Stimulated activated CD8-positive, alpha-beta memory T cell treated with anti-CD3 and anti-CD28 coated beads, Interleukin-2, amount 100 ng/mL, for 48 hours (primary cell): ENCODE measurements around the gene NTSR1.

Experiments
- DNase-seq, 2 donors: peaks; one replicate each; pipeline ENCODE4 v3.0.0-alpha.2; 2020; ENCODE audit warnings: low read depth in 2 of 2

The NTSR1 gene

GRCh38 chr20:62708591-62709536 is at the start of gene NTSR1:
Gene NTSR1, plus strand, starts transcription at chr20:62708836. Its CDS starts 372 bp downstream, at chr20:62709208.
- no peak for DNase-seq

GRCh38 chr20:62659488-62660239 is 49.0 kb upstream of the NTSR1 start:
- no peak for DNase-seq

- no peak for DNase-seq
Measured at GRCh38 chr20:62660240-62660615, 48.4 kb upstream of the NTSR1 start.

- no peak for DNase-seq
Measured at GRCh38 chr20:62660768-62661167, 47.9 kb upstream of the NTSR1 start.

GRCh38 chr20:62661647-62662046 is 47.0 kb upstream of the NTSR1 start:
- no peak for DNase-seq

GRCh38 chr20:62662422-62662821 is 46.2 kb upstream of the NTSR1 start:
- DNase-seq = no peak

GRCh38 chr20:62663145-62664018 is 45.3 kb upstream of the NTSR1 start:
- DNase-seq = no peak

GRCh38 chr20:62664019-62664971 is 44.3 kb upstream of the NTSR1 start:
- no peak for DNase-seq

- DNase-seq = no peak
Measured at GRCh38 chr20:62665153-62665754, 43.4 kb upstream of the NTSR1 start.

GRCh38 chr20:62665826-62666735 is 42.6 kb upstream of the NTSR1 start:
- DNase-seq = no peak

- no peak for DNase-seq
Measured at GRCh38 chr20:62666736-62667529, 41.7 kb upstream of the NTSR1 start.

- DNase-seq = no peak
Measured at GRCh38 chr20:62667530-62668440, 40.9 kb upstream of the NTSR1 start.

GRCh38 chr20:62668441-62669027 is 40.1 kb upstream of the NTSR1 start:
- DNase-seq = no peak

GRCh38 chr20:62669249-62669648 is 39.4 kb upstream of the NTSR1 start:
- DNase-seq = no peak

- no peak for DNase-seq
Measured at GRCh38 chr20:62670156-62670555, 38.5 kb upstream of the NTSR1 start.

GRCh38 chr20:62670998-62671397 is 37.6 kb upstream of the NTSR1 start:
- DNase-seq = no peak

GRCh38 chr20:62671765-62672164 is 36.9 kb upstream of the NTSR1 start:
- no peak for DNase-seq
